ENCODE measurements around the gene SGMS1. TPM values are rescaled to one million over a fixed set of nuclear protein-coding genes. Genes with fewer than 3 reads are reported as not detected.

Gene SGMS1
- total RNA-seq, 3 donors from 2014 or later: 10.6 to 16.5 (median 14.1) TPM

DNA sequence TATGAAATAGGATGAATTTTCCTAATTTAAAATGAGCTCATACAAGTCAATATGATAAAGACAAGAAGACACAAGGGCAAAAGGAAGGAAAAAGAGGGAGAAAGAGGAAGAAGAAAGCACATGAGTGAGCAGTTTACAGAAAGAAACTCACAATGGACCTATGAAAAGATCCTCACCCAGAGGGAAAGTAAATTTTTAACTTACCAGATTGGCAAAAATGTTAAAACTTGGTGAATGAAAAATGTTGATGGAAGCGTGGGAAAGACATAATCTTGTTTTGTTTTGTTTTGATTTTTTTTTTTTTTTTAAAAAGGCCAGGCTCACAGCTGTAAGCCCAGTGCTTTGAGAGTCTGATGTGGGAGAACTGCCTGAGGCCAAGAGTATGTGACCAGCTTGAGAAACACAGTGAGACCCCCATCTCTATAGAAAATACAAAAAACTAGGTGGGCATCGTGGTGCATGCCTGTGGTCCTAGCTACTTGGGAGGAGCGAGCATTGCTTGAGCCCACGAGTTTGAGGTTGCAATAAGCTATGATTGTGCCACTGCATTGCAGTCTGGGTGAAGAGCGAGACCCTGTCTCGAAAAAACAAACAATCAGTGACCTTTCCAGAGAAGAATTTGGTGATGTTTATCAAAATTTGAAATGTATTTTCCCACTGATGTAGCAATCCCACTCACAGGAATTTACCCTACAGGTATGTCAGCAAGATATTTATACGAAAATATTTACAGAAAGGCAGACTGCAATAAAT, 219.6 kb downstream of the SGMS1 start:
- DNase-seq (no peak), ATAC-seq (no peak)
- Mint-ChIP-seq H3K4me1 (ENCODE audit: low read depth) (peaks cover 32% of the 10 kb centered on the region), H3K4me3 (no peak overlapping the region), H3K9me3 (no peaks in the 10 kb centered on the region), H3K36me3 (ENCODE audit: insufficient read depth) (peaks cover 33% of the 10 kb centered on the region), H3K27me3 (ENCODE audit: low read depth) (no peaks in the 10 kb centered on the region)

DNA sequence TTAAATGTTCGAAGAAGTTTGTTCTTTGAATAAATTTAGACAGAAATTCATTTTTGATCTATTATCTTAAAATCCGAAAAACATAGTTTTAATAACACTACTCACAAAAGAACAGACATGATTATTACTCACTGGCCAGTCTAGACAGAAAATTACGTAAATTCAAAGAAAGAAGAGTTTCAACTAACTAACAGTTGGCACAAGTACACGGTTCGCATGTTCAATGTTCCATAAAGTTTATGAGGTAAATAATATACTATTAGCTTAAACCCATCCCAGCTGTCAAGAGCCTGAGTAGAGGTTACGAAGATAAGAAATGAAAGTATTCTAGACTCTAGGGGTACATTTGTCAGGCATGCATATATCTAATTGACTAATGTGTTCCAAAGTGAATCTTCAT, 220.7 kb downstream of the SGMS1 start:
- H3K4me1 Mint-ChIP-seq (ENCODE audit: low read depth): peaks cover 38% of the 10 kb centered on the region
- H3K27me3 Mint-ChIP-seq (ENCODE audit: low read depth): no peaks in the 10 kb centered on the region
- DNase-seq (no peak), ATAC-seq (no peak)
- no peaks in the 10 kb centered on the region for H3K9me3 Mint-ChIP-seq
- H3K4me3 Mint-ChIP-seq: no peak overlapping the region
- peaks cover 33% of the 10 kb centered on the region for H3K36me3 Mint-ChIP-seq (ENCODE audit: insufficient read depth)

DNA sequence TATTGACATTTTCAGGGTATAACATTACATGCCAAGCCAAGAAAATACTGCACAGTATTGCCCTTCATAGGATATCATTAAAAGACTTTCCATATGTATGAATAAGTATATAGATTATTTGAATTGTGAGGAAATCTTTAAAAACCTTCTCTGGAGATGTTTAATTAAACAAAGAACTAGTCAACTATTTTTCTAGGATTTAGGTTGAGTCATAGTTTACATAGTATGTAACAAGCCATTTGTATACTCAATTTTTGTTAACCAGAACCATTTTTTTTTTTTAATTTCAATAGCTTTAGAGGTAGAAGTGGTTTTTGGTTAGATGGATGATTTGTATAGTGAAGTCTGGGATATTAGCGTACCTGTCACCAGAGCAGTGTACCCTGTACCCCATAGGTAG, 221.3 kb downstream of the SGMS1 start:
- H3K4me1 Mint-ChIP-seq (ENCODE audit: low read depth): peaks cover 44% of the 10 kb centered on the region
- DNase-seq: no peak
- no peak overlapping the region for H3K4me3 Mint-ChIP-seq
- no peak for ATAC-seq
- no peaks in the 10 kb centered on the region for H3K27me3 Mint-ChIP-seq (ENCODE audit: low read depth)
- peaks cover 32% of the 10 kb centered on the region for H3K36me3 Mint-ChIP-seq (ENCODE audit: insufficient read depth)
- no peaks in the 10 kb centered on the region for H3K9me3 Mint-ChIP-seq

- ATAC-seq: no peak
Observed at GRCh38 chr10:50400694-50401093, 223.1 kb downstream of the SGMS1 start.

GRCh38 chr10:50398823-50399222, 224.9 kb downstream of the SGMS1 start:
- H3K4me3 Mint-ChIP-seq: no peak overlapping the region
- DNase-seq: no peak
- peaks cover 62% of the 10 kb centered on the region for H3K4me1 Mint-ChIP-seq (ENCODE audit: low read depth)
- no peak for ATAC-seq
- peaks cover 22% of the 10 kb centered on the region for H3K36me3 Mint-ChIP-seq (ENCODE audit: insufficient read depth)
- H3K9me3 Mint-ChIP-seq: no peaks in the 10 kb centered on the region
- H3K27me3 Mint-ChIP-seq (ENCODE audit: low read depth): no peaks in the 10 kb centered on the region

More at GRCh38 chr10:50400694-50401093, 223.1 kb downstream of the SGMS1 start:
- peaks cover 24% of the 10 kb centered on the region for H3K36me3 Mint-ChIP-seq (ENCODE audit: insufficient read depth)
- DNase-seq: no peak
- H3K27me3 Mint-ChIP-seq (ENCODE audit: low read depth): no peaks in the 10 kb centered on the region
- H3K4me3 Mint-ChIP-seq: no peak overlapping the region
- H3K4me1 Mint-ChIP-seq (ENCODE audit: low read depth): peaks cover 50% of the 10 kb centered on the region
- no peaks in the 10 kb centered on the region for H3K9me3 Mint-ChIP-seq

DNA sequence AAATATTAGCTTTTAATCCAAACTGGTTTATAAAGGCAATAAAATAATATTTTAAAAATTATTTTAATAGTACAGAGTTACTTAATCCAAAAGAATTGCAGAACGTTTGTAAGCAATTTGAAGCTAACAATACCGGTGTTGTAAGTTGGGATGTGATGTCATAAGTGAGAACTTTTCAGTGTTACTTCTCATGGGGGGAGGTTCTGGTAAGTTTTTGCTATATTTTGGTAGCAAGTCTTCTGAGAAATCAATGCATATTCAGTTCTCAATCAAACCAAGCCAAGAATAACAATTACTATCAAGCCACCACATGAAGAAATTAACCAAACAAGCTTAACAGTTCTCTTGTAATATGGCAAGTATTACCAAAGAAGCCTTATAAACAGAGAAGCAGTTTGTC, 225.4 kb downstream of the SGMS1 start:
- DNase-seq (no peak), ATAC-seq (no peak)
- Mint-ChIP-seq H3K36me3 (ENCODE audit: insufficient read depth) (peaks cover 19% of the 10 kb centered on the region), H3K4me3 (no peak overlapping the region), H3K9me3 (no peaks in the 10 kb centered on the region), H3K27me3 (ENCODE audit: low read depth) (no peaks in the 10 kb centered on the region), H3K4me1 (ENCODE audit: low read depth) (peaks cover 62% of the 10 kb centered on the region)

- Mint-ChIP-seq H3K36me3 (ENCODE audit: insufficient read depth) (peaks cover 18% of the 10 kb centered on the region), H3K4me1 (ENCODE audit: low read depth) (peaks cover 66% of the 10 kb centered on the region), H3K4me3 (peak overlapping the region; percentile 49), H3K9me3 (peaks cover 1% of the 10 kb centered on the region), H3K27me3 (ENCODE audit: low read depth) (no peaks in the 10 kb centered on the region)
- ATAC-seq (peak in 1 of 2 donors; percentile 15), DNase-seq (no peak)
Observed at GRCh38 chr10:50397312-50398140, 226.2 kb downstream of the SGMS1 start.

GRCh38 chr10:50396491-50397311, 227.1 kb downstream of the SGMS1 start:
- H3K4me3 Mint-ChIP-seq: peak overlapping the region; percentile 49
- H3K9me3 Mint-ChIP-seq: peaks cover 2% of the 10 kb centered on the region
- no peak for DNase-seq
- peaks cover 66% of the 10 kb centered on the region for H3K4me1 Mint-ChIP-seq (ENCODE audit: low read depth)
- peaks cover 21% of the 10 kb centered on the region for H3K36me3 Mint-ChIP-seq (ENCODE audit: insufficient read depth)
- H3K27me3 Mint-ChIP-seq (ENCODE audit: low read depth): no peaks in the 10 kb centered on the region
- peak; percentile 88 to 90 for ATAC-seq

DNA sequence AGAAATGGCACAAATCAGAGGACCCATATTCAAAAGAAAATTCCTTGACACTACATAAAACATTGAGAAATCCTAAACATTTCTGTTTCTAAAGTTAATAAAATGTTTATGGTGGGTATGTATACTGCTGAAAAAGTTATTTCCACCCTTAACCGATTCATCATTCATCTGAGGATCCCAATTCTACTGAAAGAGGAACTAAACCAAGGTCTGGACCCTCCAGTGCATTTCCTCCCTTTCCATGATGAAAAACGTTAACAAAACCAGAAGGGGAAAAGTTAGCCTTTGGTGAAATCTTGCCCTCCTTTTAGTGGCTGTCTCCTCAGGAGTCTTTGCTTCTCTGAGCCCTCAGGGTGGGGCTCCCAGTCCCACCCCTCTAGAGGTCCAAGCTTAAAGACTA, 227.9 kb downstream of the SGMS1 start:
- Mint-ChIP-seq H3K4me1 (ENCODE audit: low read depth) (peaks cover 60% of the 10 kb centered on the region), H3K9me3 (peaks cover 2% of the 10 kb centered on the region), H3K4me3 (no peak overlapping the region), H3K36me3 (ENCODE audit: insufficient read depth) (peaks cover 19% of the 10 kb centered on the region), H3K27me3 (ENCODE audit: low read depth) (no peaks in the 10 kb centered on the region)
- no peak for ATAC-seq
- DNase-seq: no peak

- DNase-seq (no peak), ATAC-seq (no peak)
- peaks cover 2% of the 10 kb centered on the region for H3K9me3 Mint-ChIP-seq
- peaks cover 58% of the 10 kb centered on the region for H3K4me1 Mint-ChIP-seq (ENCODE audit: low read depth)
- H3K4me3 Mint-ChIP-seq: no peak overlapping the region
- H3K36me3 Mint-ChIP-seq (ENCODE audit: insufficient read depth): peaks cover 19% of the 10 kb centered on the region
- H3K27me3 Mint-ChIP-seq (ENCODE audit: low read depth): no peaks in the 10 kb centered on the region
Observed at GRCh38 chr10:50395271-50395670, 228.5 kb downstream of the SGMS1 start.

DNA sequence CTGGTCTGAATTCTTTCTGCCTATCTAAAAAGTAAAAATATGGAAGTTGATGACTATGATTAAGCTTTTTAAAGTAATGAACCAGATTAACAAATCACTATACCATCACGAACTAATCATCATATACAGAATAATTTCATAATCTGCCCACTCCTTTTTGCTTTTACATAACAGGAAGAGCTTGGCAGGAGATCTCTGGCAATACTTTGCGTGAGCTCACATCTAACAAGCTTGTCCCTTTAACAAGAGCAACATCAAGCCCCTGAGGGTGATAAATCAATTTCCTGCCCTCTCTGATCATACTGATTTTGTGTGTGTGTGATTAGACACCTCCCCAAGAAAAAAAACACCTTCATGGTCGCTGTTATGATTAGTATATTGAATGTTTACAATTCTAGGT, 228.9 kb downstream of the SGMS1 start:
- no peak for ATAC-seq
- H3K4me1 Mint-ChIP-seq (ENCODE audit: low read depth): peaks cover 58% of the 10 kb centered on the region

GRCh38 chr10:50393784-50394467, 229.8 kb downstream of the SGMS1 start:
- H3K4me1 Mint-ChIP-seq (ENCODE audit: low read depth): peaks cover 55% of the 10 kb centered on the region
- no peaks in the 10 kb centered on the region for H3K27me3 Mint-ChIP-seq (ENCODE audit: low read depth)
- no peak for ATAC-seq
- H3K36me3 Mint-ChIP-seq (ENCODE audit: insufficient read depth): peaks cover 19% of the 10 kb centered on the region
- no peak for DNase-seq
- peaks cover 2% of the 10 kb centered on the region for H3K9me3 Mint-ChIP-seq
- H3K4me3 Mint-ChIP-seq: no peak overlapping the region

More for the DNA sequence above, 228.9 kb downstream of the SGMS1 start:
- H3K9me3 Mint-ChIP-seq: peaks cover 2% of the 10 kb centered on the region
- no peaks in the 10 kb centered on the region for H3K27me3 Mint-ChIP-seq (ENCODE audit: low read depth)
- no peak for DNase-seq
- H3K4me3 Mint-ChIP-seq: no peak overlapping the region
- H3K36me3 Mint-ChIP-seq (ENCODE audit: insufficient read depth): peaks cover 19% of the 10 kb centered on the region

GRCh38 chr10:50392966-50393718, 230.6 kb downstream of the SGMS1 start:
- no peak overlapping the region for H3K4me3 Mint-ChIP-seq
- H3K9me3 Mint-ChIP-seq: peaks cover 2% of the 10 kb centered on the region
- no peak for DNase-seq
- no peaks in the 10 kb centered on the region for H3K27me3 Mint-ChIP-seq (ENCODE audit: low read depth)
- H3K4me1 Mint-ChIP-seq (ENCODE audit: low read depth): peaks cover 50% of the 10 kb centered on the region
- H3K36me3 Mint-ChIP-seq (ENCODE audit: insufficient read depth): peaks cover 19% of the 10 kb centered on the region
- no peak for ATAC-seq

All from activated T-cell treated with anti-CD3 and anti-CD28 coated beads, Interleukin-2, amount 50 U/mL, for 4 hours (primary cell).